A673 (cell line): ENCODE data around the gene DGKH. TPM values are rescaled to one million over a fixed set of nuclear protein-coding genes. Genes with fewer than 3 reads are reported as not detected.

Experiments used
- BruUV-seq: library from RNA; stranded (reverse); fragments of 400-500 nt; replicated peaks from 2 replicates; lab custom pipeline; 2021; lab: Mats Ljungman, UMichigan
- CTCF ChIA-PET: fragments of 300-600 bp; sonication (Branson Sonifier 250); formaldehyde crosslinking; loops from one replicate; lab custom pipeline; 2022; ENCODE audit warnings: antibody characterized with exemption; lab: Charles Lee
- POLR2A ChIA-PET: fragments of 300-600 bp; sonication (Branson Sonifier 250); formaldehyde crosslinking; loops from one replicate; lab custom pipeline; 2022; ENCODE audit warnings: antibody characterized with exemption; ENCODE audit not compliant: low non-redundant PET; lab: Charles Lee
- DNase-seq: peaks from one replicate; pipeline ENCODE4 v3.0.0-alpha.2; 2015; ENCODE audit warnings: low spot score
- H3K27ac ChIP-seq: fragments of 200-600 bp; sonication (generic); 2 replicates; pipeline ENCODE4 v1.5.1; 2016; ENCODE audit warnings: mixed run types, low read depth, mild to moderate bottlenecking, mixed read lengths, antibody characterized with exemption, low read length; ENCODE audit not compliant: poor library complexity, severe bottlenecking
- H3K27me3 ChIP-seq: fragments of 200-600 bp; sonication (generic); replicated peaks from 2 replicates; pipeline ENCODE4 v1.6.1; 2017; ENCODE audit warnings: mixed run types, low read depth, mild to moderate bottlenecking, mixed read lengths, antibody characterized with exemption, low read length; ENCODE audit not compliant: insufficient read depth, poor library complexity
- H3K36me3 ChIP-seq: fragments of 200-600 bp; sonication (generic); 2 replicates; pipeline ENCODE4 v1.6.1; 2016; ENCODE audit warnings: mixed run types, mild to moderate bottlenecking, mixed read lengths, antibody characterized with exemption, low read length; ENCODE audit not compliant: insufficient read depth, poor library complexity, severe bottlenecking
- H3K4me1 ChIP-seq: fragments of 200-600 bp; sonication (generic); 2 replicates; pipeline ENCODE4 v1.6.1; 2017; ENCODE audit warnings: mixed run types, mild to moderate bottlenecking, mixed read lengths, antibody characterized with exemption, low read length; ENCODE audit not compliant: insufficient read depth, poor library complexity, severe bottlenecking
- H3K4me3 ChIP-seq: fragments of 200-600 bp; sonication (generic); 2 replicates; pipeline ENCODE4 v1.5.1; 2016; ENCODE audit warnings: low read depth, mixed run types, mild to moderate bottlenecking, mixed read lengths, low read length; ENCODE audit not compliant: poor library complexity, severe bottlenecking
- H3K9me3 ChIP-seq: fragments of 200-600 bp; sonication (generic); 2 replicates; pipeline ENCODE4 v1.6.1; 2016; ENCODE audit warnings: mixed run types, low read depth, mild to moderate bottlenecking, mixed read lengths, antibody characterized with exemption, low read length; ENCODE audit not compliant: poor library complexity, severe bottlenecking
- CTCF ChIP-seq: fragments of 300-800, 200-600 bp; sonication (generic); conservative IDR thresholded peaks from 2 replicates; pipeline ENCODE4 v1.5.1; 2017; ENCODE audit warnings: low read depth, mild to moderate bottlenecking, antibody characterized with exemption, low read length, moderate library complexity, mixed read lengths
- EZH2 ChIP-seq: fragments of 200-600 bp; sonication (generic); IDR thresholded peaks from 2 replicates; pipeline ENCODE4 v1.6.1; 2017; ENCODE audit warnings: borderline replicate concordance, low read depth, mild to moderate bottlenecking, mixed read lengths, antibody characterized with exemption, low read length; ENCODE audit not compliant: poor library complexity, severe bottlenecking
- intact Hi-C: fragments of 100-400 bp; cut with micrococcal nuclease; formaldehyde crosslinking; loops from one replicate; pipeline ENCODE4 v1.10.0; 2022; ENCODE audit not compliant: unreplicated experiment
- total RNA-seq: library from RNA; stranded (reverse); gene quantifications from 2 replicates; pipeline ENCODE4 v1.2.3, GENCODE V29; 2021

The DGKH gene
- total RNA-seq, 1 experiment from 2014 or later = 13.8 TPM

- no peaks in the 10 kb centered on the region for H3K36me3 ChIP-seq
- H3K27me3 ChIP-seq = no peaks in the 10 kb centered on the region
- BruUV-seq = no TSS peak
- TF ChIP-seq EZH2 (no peak), CTCF (no peak)
- intact Hi-C loops = no loop called here
- POLR2A ChIA-PET = no interaction called here
- H3K4me3 ChIP-seq = no peak overlapping the region
- H3K4me1 ChIP-seq = no peaks in the 10 kb centered on the region
- no peaks in the 10 kb centered on the region for H3K9me3 ChIP-seq
- H3K27ac ChIP-seq = no peak overlapping the region
- CTCF ChIA-PET = no interaction called here
- DNase-seq = no peak
Measured at GRCh38 chr13:42009057-42009456, 39.4 kb upstream of the DGKH start.

GRCh38 chr13:42011601-42012350 is 36.7 kb upstream of the DGKH start:
- BruUV-seq = no TSS peak
- Histone ChIP-seq H3K4me1 (no peaks in the 10 kb centered on the region), H3K27me3 (no peaks in the 10 kb centered on the region), H3K4me3 (no peak overlapping the region), H3K36me3 (no peaks in the 10 kb centered on the region), H3K27ac (no peak overlapping the region), H3K9me3 (no peaks in the 10 kb centered on the region)
- CTCF ChIA-PET = no interaction called here
- DNase-seq = no peak
- intact Hi-C loops = no loop called here
- TF ChIP-seq EZH2 = no peak
- no peak for TF ChIP-seq CTCF
- POLR2A ChIA-PET = no interaction called here

- H3K27me3 ChIP-seq = no peaks in the 10 kb centered on the region
- no peak for TF ChIP-seq CTCF
- TF ChIP-seq EZH2 = no peak
- CTCF ChIA-PET = no interaction called here
- H3K4me3 ChIP-seq = no peak overlapping the region
- H3K4me1 ChIP-seq = no peaks in the 10 kb centered on the region
- H3K36me3 ChIP-seq = no peaks in the 10 kb centered on the region
- BruUV-seq = no TSS peak
- no peaks in the 10 kb centered on the region for H3K9me3 ChIP-seq
- intact Hi-C loops = no loop called here
- DNase-seq = no peak
- POLR2A ChIA-PET = no interaction called here
- no peak overlapping the region for H3K27ac ChIP-seq
Measured at GRCh38 chr13:42014119-42014518, 34.3 kb upstream of the DGKH start.
